NT2/D1 (cell line): ENCODE measurements around the gene LRTM2.

Experiments
- SUZ12 ChIP-seq: IDR thresholded peaks from 2 replicates; pipeline ENCODE4 v1.6.1; 2011; ENCODE audit not compliant: insufficient read length, insufficient read depth; ENCODE audit errors: extremely low read depth
- ZNF274 ChIP-seq: IDR thresholded peaks from 2 replicates; pipeline ENCODE4 v1.6.1; 2011; ENCODE audit warnings: mild to moderate bottlenecking, low read depth, low read length

DNA sequence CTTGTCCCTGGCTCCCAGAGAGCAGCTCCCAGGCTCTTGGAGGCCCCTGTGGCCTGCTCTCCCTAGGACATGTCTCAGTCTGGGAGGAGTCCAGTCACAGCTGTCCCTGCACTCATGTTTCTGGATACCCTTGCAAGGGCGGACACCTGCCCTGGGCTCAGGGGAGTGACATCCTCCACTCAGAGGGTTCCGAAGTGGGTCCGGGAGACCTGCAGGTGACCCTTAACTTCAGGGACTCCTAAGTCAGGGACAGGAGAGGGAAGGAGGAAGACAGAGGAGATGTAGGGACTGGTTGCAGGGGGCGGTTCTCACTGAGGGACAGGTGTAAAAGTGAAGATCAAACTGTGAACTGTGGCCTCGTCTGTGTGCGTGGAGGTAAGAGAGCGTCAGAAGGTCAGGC is 60.5 kb downstream of the LRTM2 start:
- TF ChIP-seq SUZ12, result no peak
- no peak for TF ChIP-seq ZNF274
